GM19328 (cell line): ENCODE data around the gene ATM.
"Not testable (repeated sequence)": the region's sequence is repeated elsewhere in the genome, so short reads cannot be mapped to it uniquely, and the experiment has no call there.

ENCODE experiments used
- ATAC-seq: cut with Tn5 transposase; IDR thresholded peaks from one replicate; pipeline ENCODE4 v1.9.1; 2021; ENCODE audit warnings: mild to moderate bottlenecking, moderate library complexity; ENCODE audit not compliant: unreplicated experiment

The ATM gene

GRCh38 chr11:108346451-108346850 lies 123.6 kb downstream of the ATM start:
- no peak for ATAC-seq

DNA sequence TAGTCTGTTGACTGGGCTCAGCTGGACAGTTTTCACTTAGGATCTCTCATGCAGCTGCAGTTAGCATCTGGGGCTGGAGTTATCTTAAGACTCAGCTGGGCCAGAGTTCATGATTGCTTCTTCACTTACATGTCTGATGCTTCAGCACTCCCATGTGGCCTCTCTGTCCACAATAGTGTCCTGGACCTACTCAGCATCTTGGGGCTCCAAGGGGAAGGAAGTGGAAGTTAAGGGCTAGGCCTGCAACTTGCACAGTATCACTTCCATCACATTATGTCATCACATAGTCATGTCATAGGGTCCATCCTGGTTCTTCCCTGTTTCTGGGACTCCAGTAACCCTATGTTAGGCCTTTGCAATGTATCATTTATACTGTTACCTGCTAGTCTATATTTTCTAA lies 128.6 kb downstream of the ATM start:
- no peak for ATAC-seq

DNA sequence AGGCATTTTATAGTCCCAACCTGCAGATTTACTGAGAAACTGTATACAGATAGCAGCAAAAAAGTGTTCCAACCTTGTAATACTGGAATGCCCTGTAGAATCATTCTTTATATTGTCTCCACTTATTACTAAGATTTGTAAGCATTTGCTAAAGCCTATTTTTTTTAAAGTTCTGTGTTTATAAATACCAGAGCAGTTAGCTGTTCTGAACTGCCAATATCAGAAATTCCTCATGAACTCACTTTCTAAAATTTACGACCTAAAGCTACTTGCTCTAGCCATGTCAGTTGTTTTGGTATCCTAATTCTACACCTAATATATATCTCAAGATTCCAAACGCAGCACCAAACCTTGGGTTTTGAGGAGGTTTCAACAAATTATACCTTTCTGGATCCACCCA lies 141.3 kb downstream of the ATM start:
- ATAC-seq, result no peak

DNA sequence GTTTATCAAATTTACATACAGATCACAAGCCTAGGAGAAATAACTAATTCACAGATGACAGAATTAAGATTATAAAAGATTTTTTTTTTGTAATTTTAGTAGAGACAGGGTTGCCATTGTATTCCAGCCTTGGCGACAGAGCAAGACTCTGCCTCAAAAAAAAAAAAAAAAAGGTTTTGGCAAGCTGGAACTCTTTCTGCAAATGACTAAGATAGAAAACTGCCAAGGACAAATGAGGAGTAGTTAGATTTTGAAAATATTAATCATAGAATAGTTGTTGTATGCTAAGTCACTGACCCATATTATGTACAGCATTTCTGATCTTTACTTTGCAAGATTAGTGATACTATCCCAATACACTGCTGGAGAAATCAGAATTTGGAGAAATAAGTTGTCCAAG lies 145.3 kb downstream of the ATM start:
- no peak for ATAC-seq

DNA sequence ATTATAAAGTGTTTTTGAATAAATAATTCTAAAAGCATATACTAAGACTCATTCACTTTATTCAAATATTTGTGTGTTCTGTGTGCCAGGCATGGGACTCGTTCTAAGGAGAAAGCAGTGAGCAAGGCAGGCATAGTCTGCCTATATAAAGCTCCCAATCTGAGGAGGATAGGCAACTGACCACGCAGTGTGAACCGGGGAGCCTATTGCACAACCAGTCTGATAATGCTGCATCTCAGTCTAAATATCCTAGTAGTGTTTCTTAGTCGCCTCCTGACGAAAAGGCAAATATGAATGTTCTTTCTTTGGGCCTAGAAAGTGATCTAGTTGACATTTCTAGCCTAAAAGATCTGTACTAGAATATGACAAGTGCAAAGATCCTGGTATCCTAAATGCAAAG lies 146.2 kb downstream of the ATM start:
- ATAC-seq, result no peak

DNA sequence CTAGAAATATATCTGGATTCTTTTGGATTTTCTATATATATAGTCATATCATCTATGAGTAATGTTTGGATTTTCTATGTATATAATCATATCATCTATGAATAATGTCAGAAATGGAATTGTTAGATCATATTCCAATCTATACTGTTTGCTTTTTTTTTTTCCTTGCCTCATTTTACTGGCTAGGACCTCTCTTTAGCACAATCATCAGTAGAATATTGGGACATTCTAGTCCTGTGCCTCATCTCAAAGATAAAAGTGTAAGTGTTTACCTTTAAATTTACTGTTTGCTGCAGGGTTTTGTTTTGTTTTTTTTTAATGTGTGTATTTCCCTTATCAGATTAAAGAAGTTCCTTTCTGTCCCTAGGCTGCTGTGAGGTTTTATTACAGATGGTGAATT lies 147.4 kb downstream of the ATM start:
- ATAC-seq, result no peak

DNA sequence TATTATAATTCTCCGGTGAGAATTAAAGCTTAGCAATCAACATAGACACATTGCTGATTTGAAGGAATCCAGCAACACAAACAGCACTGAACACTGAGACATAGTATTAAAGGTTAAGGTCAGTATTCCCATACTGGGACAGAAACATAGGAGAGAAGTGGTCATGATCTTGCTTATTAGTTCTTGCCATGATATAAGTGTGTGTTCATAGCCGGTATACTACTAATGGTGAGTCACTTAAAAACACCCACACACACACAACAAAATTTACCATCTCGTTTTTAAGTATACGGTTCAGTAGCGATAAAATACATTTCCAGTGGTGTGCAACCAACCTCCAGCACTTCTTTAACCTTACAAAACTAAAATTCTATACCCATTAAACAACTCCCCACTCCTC lies 148.1 kb downstream of the ATM start:
- ATAC-seq, result no peak

GRCh38 chr11:108373505-108373904 lies 150.6 kb downstream of the ATM start:
- not testable (repeated sequence) for ATAC-seq

GRCh38 chr11:108388576-108388975 lies 165.7 kb downstream of the ATM start:
- ATAC-seq, result no peak

DNA sequence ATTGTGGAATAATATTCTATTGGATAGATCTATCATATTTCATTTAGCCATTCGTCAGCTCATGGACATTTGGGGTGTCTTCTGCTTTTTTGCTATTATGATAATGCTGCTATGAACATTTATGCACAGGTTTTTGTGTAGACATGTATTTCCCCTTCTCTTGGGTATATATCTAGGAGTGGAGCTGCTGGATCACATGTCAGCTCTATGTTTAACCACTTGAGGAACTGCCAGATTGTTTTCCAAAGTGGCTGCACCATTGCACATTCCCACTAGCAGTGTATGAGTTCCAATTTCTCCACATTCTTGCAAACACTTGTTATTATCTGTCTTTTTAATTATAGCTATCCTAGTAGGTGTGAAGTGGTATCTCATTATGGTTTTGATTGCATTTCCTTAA lies 169.5 kb downstream of the ATM start:
- no peak for ATAC-seq

DNA sequence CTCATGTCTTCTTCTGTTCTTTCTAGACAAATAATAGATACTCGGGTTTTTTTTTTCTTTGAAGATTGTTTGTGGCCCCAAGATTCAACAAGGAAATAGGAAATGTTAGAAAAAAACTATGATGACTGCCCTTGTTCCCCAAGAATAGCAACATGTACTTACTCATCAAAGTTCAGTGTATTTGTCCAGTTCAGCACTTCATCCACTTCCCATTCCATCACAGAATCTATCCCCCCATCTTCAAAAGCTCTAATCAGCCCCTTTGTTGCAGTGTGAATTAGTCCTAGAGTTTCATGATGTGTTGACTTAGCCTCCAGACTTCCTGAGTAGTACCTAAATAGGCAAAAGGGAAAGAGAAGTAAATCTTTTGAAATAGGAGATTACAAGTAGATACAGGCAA lies 170.2 kb downstream of the ATM start:
- no peak for ATAC-seq

DNA sequence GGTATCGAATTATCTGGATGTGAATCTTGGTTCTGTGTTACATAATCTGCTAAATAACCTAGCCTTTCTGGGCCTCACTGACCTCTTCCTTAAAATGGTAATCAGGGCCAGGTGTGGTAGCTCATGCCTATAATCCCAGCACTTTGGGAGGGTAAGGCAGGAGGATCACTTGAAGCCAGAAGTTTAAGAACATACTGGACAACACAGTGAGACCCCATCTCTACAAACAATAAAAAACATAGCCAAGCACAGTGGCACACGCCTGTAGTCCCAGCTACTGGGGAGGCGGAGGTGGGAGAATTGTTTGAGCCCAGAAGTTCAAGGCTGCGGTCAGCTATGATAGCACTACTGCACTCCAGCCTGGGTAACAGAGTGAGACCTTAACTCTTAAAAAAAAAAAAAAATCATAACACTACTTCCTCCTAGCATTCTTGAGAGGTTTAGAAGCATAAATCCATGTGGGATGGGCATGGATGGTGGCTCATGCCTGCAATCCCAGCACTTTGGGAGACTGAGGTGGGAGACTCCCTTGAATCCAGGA lies 171.9 kb downstream of the ATM start:
- ATAC-seq, result no peak

GRCh38 chr11:108396672-108397071 lies 173.8 kb downstream of the ATM start:
- not testable (repeated sequence) for ATAC-seq

DNA sequence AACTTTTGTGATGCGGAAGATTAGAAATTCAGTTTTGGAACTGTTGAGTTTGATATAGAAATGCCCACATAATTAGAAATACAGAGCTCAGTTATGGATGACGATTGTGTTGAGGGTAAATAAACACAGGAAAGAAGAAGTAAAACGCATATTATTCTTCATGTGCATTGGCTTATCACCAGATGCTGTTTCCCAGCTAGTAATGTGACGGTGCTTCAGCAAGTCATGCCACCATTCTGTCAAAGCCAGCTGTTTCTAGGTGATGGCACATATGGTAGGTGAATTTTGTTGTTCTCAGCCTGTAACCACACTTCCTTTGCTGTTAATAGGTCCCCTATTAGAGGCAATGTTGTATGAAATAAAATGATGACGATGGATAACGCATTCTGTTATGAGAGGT lies 175.6 kb downstream of the ATM start:
- ATAC-seq, result no peak

DNA sequence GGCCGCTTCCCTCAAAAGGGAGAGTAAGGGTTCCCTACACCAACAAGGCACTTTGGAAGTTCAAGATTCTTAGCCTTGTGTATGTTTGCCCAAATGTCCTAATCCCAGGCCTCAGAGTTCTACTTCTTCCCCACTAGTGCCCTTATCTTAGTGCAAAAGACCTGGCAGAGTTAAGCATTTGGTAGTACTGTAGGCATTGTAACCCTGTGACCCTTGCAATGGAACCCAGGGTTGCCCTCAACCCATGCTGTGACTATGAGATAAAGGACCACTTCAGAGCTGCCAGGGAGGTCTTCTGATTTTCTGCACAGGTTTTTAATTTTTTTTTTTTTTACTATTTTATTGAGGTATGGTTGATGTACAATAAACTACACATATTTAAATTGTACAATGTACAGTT lies 179.4 kb downstream of the ATM start:
- ATAC-seq, result no peak

GRCh38 chr11:108403052-108403451 lies 180.2 kb downstream of the ATM start:
- ATAC-seq, result no peak

DNA sequence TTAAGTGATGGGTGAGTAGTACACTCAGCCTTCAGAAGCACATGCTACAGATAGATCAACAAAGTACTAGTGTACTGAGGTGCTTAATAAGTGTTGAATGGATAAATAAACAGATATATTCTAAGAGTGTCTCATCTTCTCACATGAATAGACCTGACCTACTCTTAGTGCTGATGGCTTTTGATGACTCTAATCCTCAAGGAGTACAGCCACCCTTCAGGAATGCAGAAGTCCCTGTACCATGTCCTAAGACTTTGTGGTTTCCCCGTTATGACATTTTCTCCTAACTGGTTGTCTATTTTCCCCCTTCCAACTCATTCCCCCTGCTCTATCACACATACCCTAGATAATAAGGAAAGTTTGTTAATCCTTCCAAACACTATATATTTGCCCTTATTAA lies 182.8 kb downstream of the ATM start:
- no peak for ATAC-seq

DNA sequence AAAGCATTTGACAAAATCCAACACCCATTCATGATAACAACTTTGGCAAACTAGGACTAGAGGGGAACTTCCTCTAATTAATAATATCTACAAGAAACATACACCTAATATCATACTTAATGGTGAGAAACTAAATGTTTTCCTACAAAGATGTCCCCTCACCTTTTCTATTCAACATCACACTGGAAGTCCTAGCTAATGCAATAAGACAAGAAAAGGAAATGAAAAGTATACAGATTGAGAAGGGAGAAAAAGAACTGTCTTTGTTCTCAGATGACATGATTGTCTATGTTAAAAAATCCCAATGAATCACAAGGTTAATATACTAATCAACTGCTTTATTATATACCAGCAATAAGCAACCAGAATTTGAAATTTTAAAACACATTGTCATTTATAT lies 192.1 kb downstream of the ATM start:
- ATAC-seq, result no peak

DNA sequence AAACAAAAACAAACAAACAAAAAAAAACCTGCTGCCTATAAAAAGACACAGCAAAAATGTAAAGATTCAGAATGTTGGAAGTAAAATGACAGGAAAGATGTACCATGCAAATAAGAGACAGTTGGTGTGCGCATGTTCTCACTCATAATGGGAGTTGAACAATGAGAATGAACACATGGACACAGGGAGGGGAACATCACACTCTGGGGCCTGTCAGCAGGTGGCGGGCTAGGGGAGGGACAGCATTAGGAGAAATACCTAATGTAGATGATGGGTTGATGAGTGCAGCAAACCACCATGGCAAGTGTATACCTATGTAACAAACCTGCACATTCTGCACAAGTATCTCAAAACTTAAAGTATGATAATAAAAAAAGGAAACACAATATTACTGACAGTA lies 194.7 kb downstream of the ATM start:
- not testable (repeated sequence) for ATAC-seq
